ENCODE results near the gene DDX49. TPM values are rescaled to one million over a fixed set of nuclear protein-coding genes. Genes with fewer than 3 reads are reported as not detected.

Gene DDX49
- total RNA-seq, 1 experiment from 2014 or later: 47.9 TPM

DNA sequence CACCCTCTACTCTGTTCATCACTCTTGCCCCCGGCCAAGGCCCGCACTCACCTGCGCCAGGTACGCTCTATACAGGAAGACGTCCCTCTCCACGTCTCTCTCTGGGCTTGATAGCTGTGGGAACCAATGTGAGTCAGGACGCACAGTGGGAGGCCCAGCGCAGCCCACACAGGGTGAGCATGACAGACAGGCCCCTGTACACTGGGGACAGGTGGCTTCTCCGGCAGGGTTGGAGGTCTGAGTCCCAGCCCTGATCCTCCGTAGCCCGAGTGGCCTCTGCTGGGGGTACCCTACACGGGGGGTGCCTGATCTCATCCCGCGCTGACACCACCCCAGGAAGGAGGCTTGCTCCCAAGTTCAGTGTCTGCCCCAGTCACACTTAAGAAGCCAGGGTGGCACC lies 6.6 kb upstream of the DDX49 start:
- H3K27me3 Mint-ChIP-seq (ENCODE audit: low read depth): no peaks in the 10 kb centered on the region
- peak overlapping the region; percentile 32; the same call in 1 of the 2 replicates for H3K27ac Mint-ChIP-seq
- ATAC-seq (no peak), DNase-seq (ENCODE audit: low spot score) (no peak)
- H3K4me1 Mint-ChIP-seq: no peaks in the 10 kb centered on the region
- POLR2A ChIA-PET: no interaction called here
- H3K4me3 Mint-ChIP-seq: no peak overlapping the region
- CTCF ChIA-PET: interaction anchor here (0.9 kb wide), 1 partner anchor 18 kb away, joined by 3 read pairs; no protein-coding TSS in a partner anchor
- no peak for TF ChIP-seq ZNF219 (CRISPR knock-in tag; IDR thresholded peaks at IDR 0.05; ENCODE audit: borderline replicate concordance)
- TF ChIP-seq ZNF416 (CRISPR knock-in tag; IDR thresholded peaks at IDR 0.05): no peak
- no peak for TF ChIP-seq SMAD3 (CRISPR knock-in tag; IDR thresholded peaks at IDR 0.05; ENCODE audit: borderline replicate concordance)
- TF ChIP-seq TP53 (CRISPR knock-in tag; IDR thresholded peaks at IDR 0.05): no peak
- TF ChIP-seq, protein P1, sequence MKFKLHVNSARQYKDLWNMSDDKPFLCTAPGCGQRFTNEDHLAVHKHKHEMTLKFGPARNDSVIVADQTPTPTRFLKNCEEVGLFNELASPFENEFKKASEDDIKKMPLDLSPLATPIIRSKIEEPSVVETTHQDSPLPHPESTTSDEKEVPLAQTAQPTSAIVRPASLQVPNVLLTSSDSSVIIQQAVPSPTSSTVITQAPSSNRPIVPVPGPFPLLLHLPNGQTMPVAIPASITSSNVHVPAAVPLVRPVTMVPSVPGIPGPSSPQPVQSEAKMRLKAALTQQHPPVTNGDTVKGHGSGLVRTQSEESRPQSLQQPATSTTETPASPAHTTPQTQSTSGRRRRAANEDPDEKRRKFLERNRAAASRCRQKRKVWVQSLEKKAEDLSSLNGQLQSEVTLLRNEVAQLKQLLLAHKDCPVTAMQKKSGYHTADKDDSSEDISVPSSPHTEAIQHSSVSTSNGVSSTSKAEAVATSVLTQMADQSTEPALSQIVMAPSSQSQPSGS (CRISPR knock-in tag; IDR thresholded peaks at IDR 0.05; ENCODE audit: borderline replicate concordance, low read depth): no peak
- TF ChIP-seq TCF7 (CRISPR knock-in tag; IDR thresholded peaks at IDR 0.05; ENCODE audit: low read depth): no peak
- no peak for TF ChIP-seq ARID4B (CRISPR knock-in tag; IDR thresholded peaks at IDR 0.05; ENCODE audit: borderline replicate concordance)
- no peak for TF ChIP-seq AFF4 (CRISPR knock-in tag; IDR thresholded peaks at IDR 0.05; ENCODE audit: borderline replicate concordance)
- TF ChIP-seq CTCF (IDR thresholded peaks at IDR 0.05): no peak
- TF ChIP-seq CREM (CRISPR knock-in tag; IDR thresholded peaks at IDR 0.05): no peak
- no peak for TF ChIP-seq JAZF1 (CRISPR knock-in tag; IDR thresholded peaks at IDR 0.05)
- no peak for TF ChIP-seq ZNF317 (CRISPR knock-in tag; IDR thresholded peaks at IDR 0.05; ENCODE audit: borderline replicate concordance, low read depth)
- no peak for TF ChIP-seq HMGXB4 (CRISPR knock-in tag; IDR thresholded peaks at IDR 0.05)
- TF ChIP-seq KAT7 (CRISPR knock-in tag; IDR thresholded peaks at IDR 0.05; ENCODE audit: borderline replicate concordance): no peak
- no peak for TF ChIP-seq ATF1 (CRISPR knock-in tag; IDR thresholded peaks at IDR 0.05)
- TF ChIP-seq ATF3 (CRISPR knock-in tag; conservative IDR thresholded peaks at IDR 0.05): no peak
- TF ChIP-seq NR1H2 (CRISPR knock-in tag; IDR thresholded peaks at IDR 0.05): no peak
- TF ChIP-seq SP1 (CRISPR knock-in tag; conservative IDR thresholded peaks at IDR 0.05): no peak
- H3K36me3 Mint-ChIP-seq: peaks cover 14% of the 10 kb centered on the region
- no peaks in the 10 kb centered on the region for H3K9me3 Mint-ChIP-seq

Data from WTC11 (cell line).